HEK293 (cell line): ENCODE results near the gene PCBD2.

ENCODE experiments used
- CTCF ChIA-PET: fragments of 350-600 bp; formaldehyde crosslinking; extraction: SDS; loops from one replicate; lab custom pipeline; 2021; ENCODE audit warnings: antibody characterized with exemption; lab: Yijun Ruan, JAX
- POLR2A ChIA-PET: fragments of 300-600 bp; formaldehyde crosslinking; extraction: SDS; loops from one replicate; lab custom pipeline; 2020; ENCODE audit warnings: antibody characterized with exemption, inconsistent platforms; lab: Yijun Ruan, JAX
- H3K27ac ChIP-seq: fragments of 200-500 bp; sonication (Bioruptor generic); 2 replicates; pipeline ENCODE4 v1.5.1; 2014; ENCODE audit warnings: low read depth, low read length, control low read depth, inconsistent platforms; ENCODE audit errors: extremely low read depth
- H3K36me3 ChIP-seq, 2 experiments: fragments of 200-500 bp in 1 of 2; sonication (Bioruptor generic) in 1 of 2; 1 replicate in 1 of 2; 2 replicates in 1 of 2; pipeline ENCODE4 v1.5.1; 2014 to 2017; ENCODE audit warnings: inconsistent platforms in 2 of 2, low read length in 2 of 2; ENCODE audit not compliant: control insufficient read depth in 2 of 2, insufficient read depth in 1 of 2
- H3K4me1 ChIP-seq: fragments of 200-500 bp; sonication (Bioruptor generic); 2 replicates; pipeline ENCODE4 v1.5.1; 2014; ENCODE audit warnings: mild to moderate bottlenecking, low read length, inconsistent platforms; ENCODE audit not compliant: control insufficient read depth, insufficient read depth
- H3K4me3 ChIP-seq: 2 replicates; pipeline ENCODE4 v1.5.1; 2011; ENCODE audit warnings: low read depth, mild to moderate bottlenecking, control low read depth, low read length, moderate library complexity
- H3K9me3 ChIP-seq: fragments of 200-500 bp; sonication (Bioruptor generic); 2 replicates; pipeline ENCODE4 v1.5.1; 2014; ENCODE audit warnings: low read depth, low read length, inconsistent platforms; ENCODE audit not compliant: control insufficient read depth, insufficient read depth
- ELK4 ChIP-seq: IDR thresholded peaks from 2 replicates; pipeline ENCODE4 v1.6.1; 2011; ENCODE audit warnings: mild to moderate bottlenecking, low read depth, low read length, borderline replicate concordance
- GLIS1 ChIP-seq: fragments of 450-650 bp; formaldehyde crosslinking; IDR thresholded peaks from 2 replicates; pipeline ENCODE4 v1.5.1; 2016; ENCODE audit warnings: missing biosample characterization, missing genetic modification characterization
- IKZF3 ChIP-seq: fragments of 450-650 bp; IDR thresholded peaks from 2 replicates; pipeline ENCODE4 v1.5.0; 2018; ENCODE audit warnings: missing biosample characterization, mild to moderate bottlenecking, missing genetic modification characterization, moderate library complexity
- PRDM10 ChIP-seq: fragments of 450-650 bp; formaldehyde crosslinking; IDR thresholded peaks from 2 replicates; pipeline ENCODE4 v1.5.1; 2016; ENCODE audit warnings: missing biosample characterization, missing genetic modification characterization
- SCRT1 ChIP-seq: fragments of 450-650 bp; formaldehyde crosslinking; IDR thresholded peaks from 2 replicates; pipeline ENCODE4 v1.5.1; 2016; ENCODE audit warnings: missing biosample characterization, missing genetic modification characterization, borderline replicate concordance
- SP7 ChIP-seq: fragments of 450-650 bp; formaldehyde crosslinking; IDR thresholded peaks from 2 replicates; pipeline ENCODE4 v1.5.1; 2016; ENCODE audit warnings: missing biosample characterization, missing genetic modification characterization
- ZBTB17 ChIP-seq: fragments of 450-650 bp; formaldehyde crosslinking; IDR thresholded peaks from 2 replicates; pipeline ENCODE4 v1.5.1; 2016; ENCODE audit warnings: missing biosample characterization, missing genetic modification characterization
- ZNF121 ChIP-seq: fragments of 450-650 bp; formaldehyde crosslinking; IDR thresholded peaks from 2 replicates; pipeline ENCODE4 v1.5.1; 2016; ENCODE audit warnings: missing biosample characterization, missing genetic modification characterization
- ZNF132 ChIP-seq: fragments of 450-650 bp; formaldehyde crosslinking; IDR thresholded peaks from 2 replicates; pipeline ENCODE4 v1.5.1; 2017; ENCODE audit warnings: missing biosample characterization, missing genetic modification characterization, borderline replicate concordance
- ZNF202 ChIP-seq: fragments of 450-650 bp; formaldehyde crosslinking; IDR thresholded peaks from 2 replicates; pipeline ENCODE4 v1.5.1; 2016; ENCODE audit warnings: missing biosample characterization, missing genetic modification characterization, borderline replicate concordance
- ZNF341 ChIP-seq: fragments of 450-650 bp; formaldehyde crosslinking; IDR thresholded peaks from 2 replicates; pipeline ENCODE4; 2016; ENCODE audit warnings: low read depth, missing biosample characterization, missing genetic modification characterization
- ZNF473 ChIP-seq: fragments of 450-650 bp; formaldehyde crosslinking; IDR thresholded peaks from 2 replicates; pipeline ENCODE4 v1.5.1; 2017; ENCODE audit warnings: missing biosample characterization, missing genetic modification characterization
- ZNF530 ChIP-seq: fragments of 450-650 bp; formaldehyde crosslinking; IDR thresholded peaks from 2 replicates; pipeline ENCODE4 v1.5.1; 2016; ENCODE audit warnings: low read depth, missing biosample characterization, missing genetic modification characterization
- ZNF560 ChIP-seq: fragments of 450-650 bp; formaldehyde crosslinking; IDR thresholded peaks from 2 replicates; pipeline ENCODE4 v1.5.1; 2017; ENCODE audit warnings: missing biosample characterization, missing genetic modification characterization, borderline replicate concordance
- ZNF561 ChIP-seq: fragments of 450-650 bp; IDR thresholded peaks from 2 replicates; pipeline ENCODE4 v1.5.1; 2018; ENCODE audit warnings: missing biosample characterization, missing genetic modification characterization, borderline replicate concordance
- ZNF677 ChIP-seq: fragments of 450-650 bp; IDR thresholded peaks from 2 replicates; pipeline ENCODE4 v1.5.0; 2018; ENCODE audit warnings: missing biosample characterization, mild to moderate bottlenecking, missing genetic modification characterization, moderate library complexity
- ZNF791 ChIP-seq: fragments of 450-650 bp; formaldehyde crosslinking; IDR thresholded peaks from 2 replicates; pipeline ENCODE4 v1.5.1; 2016; ENCODE audit warnings: missing biosample characterization, missing genetic modification characterization
- TF ChIP-seq, protein P1 (sequence below): fragments of 450-650 bp; formaldehyde crosslinking; IDR thresholded peaks from 2 replicates; pipeline ENCODE4 v1.5.1; 2016; ENCODE audit warnings: missing biosample characterization, missing genetic modification characterization, borderline replicate concordance

Gene PCBD2

DNA sequence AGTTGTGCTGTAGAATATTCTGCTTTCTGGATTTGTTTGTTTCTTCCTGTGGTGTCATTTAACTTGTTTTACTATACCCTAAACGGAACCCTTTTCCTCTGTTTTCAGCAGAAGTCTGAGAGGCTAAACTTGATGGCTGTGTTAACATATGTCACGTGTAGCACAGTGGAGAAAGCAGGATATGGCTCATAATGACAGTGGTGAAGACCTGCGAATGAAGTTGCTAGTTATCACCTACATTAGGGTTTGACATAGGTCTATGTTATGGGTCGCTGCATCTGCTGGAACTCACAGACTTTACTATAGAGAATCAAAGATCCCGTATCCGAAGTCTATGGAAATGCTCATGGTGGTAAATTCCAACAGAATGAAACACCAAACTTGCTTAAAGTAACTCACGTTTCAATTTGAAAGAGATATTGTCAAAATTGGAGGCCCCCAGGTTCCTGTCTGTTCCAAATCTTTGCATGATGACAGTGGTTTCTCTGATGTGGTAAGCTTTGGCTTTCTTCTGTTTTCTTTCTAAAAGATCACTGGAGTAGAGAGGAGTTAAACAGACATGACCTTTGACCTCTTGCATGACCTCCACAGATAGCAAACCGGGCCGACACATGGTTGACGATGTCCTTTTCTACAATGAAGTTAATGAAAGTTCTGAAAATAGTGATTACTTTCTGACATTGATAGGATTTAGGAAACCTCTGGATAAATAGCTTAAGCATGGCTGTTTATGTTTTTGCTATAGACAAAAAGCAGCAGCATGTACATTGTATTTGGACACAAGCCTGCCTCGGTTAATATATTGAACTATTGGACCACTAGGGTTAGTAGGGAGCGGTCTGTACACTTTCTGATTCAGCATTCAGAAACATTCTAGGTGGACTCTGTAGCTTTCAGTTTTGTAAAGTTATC, 59.7 kb downstream of the PCBD2 start:
- H3K9me3 ChIP-seq, result no peaks in the 10 kb centered on the region
- ChIA-PET POLR2A (no interaction called here), CTCF (interaction anchor here (1.0 kb wide), 1 partner anchor 8 kb away, joined by 5 read pairs; no protein-coding TSS in a partner anchor)
- peaks cover 7 to 8% of the 10 kb centered on the region in 2 experiments; a peak in 2 of 3 replicates for H3K36me3 ChIP-seq
- no peaks in the 10 kb centered on the region for H3K4me1 ChIP-seq
- no peak for TF ChIP-seq ZNF132
- no peak for TF ChIP-seq ZNF561 (tag by site-specific recombination)
- TF ChIP-seq, all 188 proteins: peak for 0
- Histone ChIP-seq H3K4me3 (no peak overlapping the region), H3K27ac (no peak overlapping the region)

- Histone ChIP-seq H3K4me1 (no peaks in the 10 kb centered on the region), H3K4me3 (no peak overlapping the region), H3K27ac (no peak overlapping the region), H3K36me3 (peaks cover 4 to 8% of the 10 kb centered on the region in 2 experiments; a peak in 2 of 3 replicates), H3K9me3 (no peaks in the 10 kb centered on the region)
- ChIA-PET POLR2A (no interaction called here), CTCF (interaction anchor here (1.0 kb wide), 1 partner anchor 9 kb away, joined by 5 read pairs; no protein-coding TSS in a partner anchor)
- TF ChIP-seq ZNF791 (tag by site-specific recombination), result no peak
These were observed 60.4 kb downstream of the PCBD2 start for GRCh38 chr5:134965271-134965825.

DNA sequence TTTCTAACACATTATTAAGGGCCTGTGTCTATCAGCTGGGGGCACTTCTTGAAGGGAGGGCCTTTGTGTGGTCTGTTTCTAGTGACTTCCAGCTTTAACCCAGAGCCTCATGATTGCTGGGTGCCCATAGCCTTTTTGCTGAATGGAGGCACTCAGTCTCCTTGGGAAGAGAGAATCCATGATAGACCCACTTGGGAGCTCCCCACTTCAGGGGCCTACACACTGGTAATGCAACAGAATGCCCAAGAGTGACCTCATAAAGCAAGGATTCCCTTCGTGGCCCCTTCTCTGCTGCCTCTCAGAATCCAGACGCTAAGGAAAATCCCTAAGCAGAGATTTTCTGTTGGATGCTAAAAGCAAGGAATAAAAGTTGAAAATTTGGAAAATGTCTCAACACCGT, 62.7 kb downstream of the PCBD2 start, which contains the start of gene CATSPER3:
CATSPER3 (plus strand) TSS at position 301 of the 400 bp plus-strand sequence; CDS start at position 386, 85 bp downstream.
- H3K4me3 ChIP-seq, result no peak within 1 kb of the TSS
- ChIA-PET CTCF (interaction anchor here (0.6 kb wide), 1 partner anchor 104 kb away, joined by 3 read pairs; no protein-coding TSS in a partner anchor), POLR2A (no interaction called here)
- H3K36me3 ChIP-seq, result peaks cover 0 to 8% of the 10 kb centered on the region in 2 experiments; a peak in 2 of 3 replicates
- H3K9me3 ChIP-seq, result no peaks in the 10 kb centered on the region
- no peaks in the 10 kb centered on the region for H3K4me1 ChIP-seq
- no peak within 1 kb of the TSS for H3K27ac ChIP-seq
- TF ChIP-seq ZBTB17 (no peak), SCRT1 (no peak), ZNF121 (tag by site-specific recombination) (no peak), ZNF202 (tag by site-specific recombination) (no peak), ZNF677 (tag by site-specific recombination) (no peak), ZNF560 (tag by site-specific recombination) (no peak), ELK4 (no peak), PRDM10 (tag by site-specific recombination) (no peak), ZNF473 (tag by site-specific recombination) (no peak), ZNF341 (tag by site-specific recombination) (no peak), SP7 (tag by site-specific recombination) (no peak), ZNF530 (no peak), IKZF3 (tag by site-specific recombination) (no peak), GLIS1 (tag by site-specific recombination) (no peak)
- TF ChIP-seq, protein P1, sequence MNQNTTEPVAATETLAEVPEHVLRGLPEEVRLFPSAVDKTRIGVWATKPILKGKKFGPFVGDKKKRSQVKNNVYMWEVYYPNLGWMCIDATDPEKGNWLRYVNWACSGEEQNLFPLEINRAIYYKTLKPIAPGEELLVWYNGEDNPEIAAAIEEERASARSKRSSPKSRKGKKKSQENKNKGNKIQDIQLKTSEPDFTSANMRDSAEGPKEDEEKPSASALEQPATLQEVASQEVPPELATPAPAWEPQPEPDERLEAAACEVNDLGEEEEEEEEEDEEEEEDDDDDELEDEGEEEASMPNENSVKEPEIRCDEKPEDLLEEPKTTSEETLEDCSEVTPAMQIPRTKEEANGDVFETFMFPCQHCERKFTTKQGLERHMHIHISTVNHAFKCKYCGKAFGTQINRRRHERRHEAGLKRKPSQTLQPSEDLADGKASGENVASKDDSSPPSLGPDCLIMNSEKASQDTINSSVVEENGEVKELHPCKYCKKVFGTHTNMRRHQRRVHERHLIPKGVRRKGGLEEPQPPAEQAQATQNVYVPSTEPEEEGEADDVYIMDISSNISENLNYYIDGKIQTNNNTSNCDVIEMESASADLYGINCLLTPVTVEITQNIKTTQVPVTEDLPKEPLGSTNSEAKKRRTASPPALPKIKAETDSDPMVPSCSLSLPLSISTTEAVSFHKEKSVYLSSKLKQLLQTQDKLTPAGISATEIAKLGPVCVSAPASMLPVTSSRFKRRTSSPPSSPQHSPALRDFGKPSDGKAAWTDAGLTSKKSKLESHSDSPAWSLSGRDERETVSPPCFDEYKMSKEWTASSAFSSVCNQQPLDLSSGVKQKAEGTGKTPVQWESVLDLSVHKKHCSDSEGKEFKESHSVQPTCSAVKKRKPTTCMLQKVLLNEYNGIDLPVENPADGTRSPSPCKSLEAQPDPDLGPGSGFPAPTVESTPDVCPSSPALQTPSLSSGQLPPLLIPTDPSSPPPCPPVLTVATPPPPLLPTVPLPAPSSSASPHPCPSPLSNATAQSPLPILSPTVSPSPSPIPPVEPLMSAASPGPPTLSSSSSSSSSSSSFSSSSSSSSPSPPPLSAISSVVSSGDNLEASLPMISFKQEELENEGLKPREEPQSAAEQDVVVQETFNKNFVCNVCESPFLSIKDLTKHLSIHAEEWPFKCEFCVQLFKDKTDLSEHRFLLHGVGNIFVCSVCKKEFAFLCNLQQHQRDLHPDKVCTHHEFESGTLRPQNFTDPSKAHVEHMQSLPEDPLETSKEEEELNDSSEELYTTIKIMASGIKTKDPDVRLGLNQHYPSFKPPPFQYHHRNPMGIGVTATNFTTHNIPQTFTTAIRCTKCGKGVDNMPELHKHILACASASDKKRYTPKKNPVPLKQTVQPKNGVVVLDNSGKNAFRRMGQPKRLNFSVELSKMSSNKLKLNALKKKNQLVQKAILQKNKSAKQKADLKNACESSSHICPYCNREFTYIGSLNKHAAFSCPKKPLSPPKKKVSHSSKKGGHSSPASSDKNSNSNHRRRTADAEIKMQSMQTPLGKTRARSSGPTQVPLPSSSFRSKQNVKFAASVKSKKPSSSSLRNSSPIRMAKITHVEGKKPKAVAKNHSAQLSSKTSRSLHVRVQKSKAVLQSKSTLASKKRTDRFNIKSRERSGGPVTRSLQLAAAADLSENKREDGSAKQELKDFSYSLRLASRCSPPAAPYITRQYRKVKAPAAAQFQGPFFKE, result no peak
